HepG2 (cell line): ENCODE results near the gene FTSJ1. TPM values are rescaled to one million over a fixed set of nuclear protein-coding genes. Genes with fewer than 3 reads are reported as not detected.

Source experiments
- AKNA ChIP-seq: sonication (generic); formaldehyde crosslinking; IDR thresholded peaks from 2 replicates; pipeline ENCODE4 v1.4.0; 2020; ENCODE audit warnings: missing genetic modification reagents, borderline replicate concordance
- ARID2 ChIP-seq: sonication (generic); formaldehyde crosslinking; IDR thresholded peaks from 2 replicates; pipeline ENCODE4 v1.8.1; 2022; ENCODE audit warnings: mild to moderate bottlenecking, missing genetic modification reagents, borderline replicate concordance
- FOSL2 ChIP-seq: sonication (generic); formaldehyde crosslinking; IDR thresholded peaks from 2 replicates; pipeline ENCODE4 v1.4.0; 2020; ENCODE audit warnings: missing genetic modification reagents
- GMEB1 ChIP-seq: sonication (generic); formaldehyde crosslinking; IDR thresholded peaks from 2 replicates; pipeline ENCODE4 v1.5.1; 2020; ENCODE audit warnings: missing genetic modification reagents, mild to moderate bottlenecking, borderline replicate concordance
- HNF1A ChIP-seq, 2 experiments: sonication (generic) in 1 of 2; formaldehyde crosslinking in 1 of 2; IDR thresholded peaks; 2 replicates each; pipeline versions ENCODE4 v1.4.0 to v1.6.1; 2016 to 2020; ENCODE audit warnings: borderline replicate concordance in 1 of 2, low read depth in 1 of 2, mild to moderate bottlenecking in 1 of 2, missing genetic modification reagents in 1 of 2
- IRF9 ChIP-seq: sonication (generic); formaldehyde crosslinking; IDR thresholded peaks from 2 replicates; pipeline ENCODE4 v1.8.0; 2022; ENCODE audit warnings: missing genetic modification reagents, mild to moderate bottlenecking, borderline replicate concordance
- MAFG ChIP-seq: sonication (generic); formaldehyde crosslinking; IDR thresholded peaks from 2 replicates; pipeline ENCODE4 v1.5.1; 2020; ENCODE audit warnings: mild to moderate bottlenecking, missing genetic modification reagents
- RBAK ChIP-seq: sonication (generic); formaldehyde crosslinking; IDR thresholded peaks from 2 replicates; pipeline ENCODE4 v1.5.1; 2020; ENCODE audit warnings: mild to moderate bottlenecking, missing genetic modification reagents
- RFX1 ChIP-seq: fragments of 450-650 bp; IDR thresholded peaks from 2 replicates; pipeline ENCODE4 v1.6.1; 2017
- SNRNP70 ChIP-seq: fragments of 200-400 bp; formaldehyde crosslinking; IDR thresholded peaks from 2 replicates; pipeline ENCODE4 v1.6.1; 2017; ENCODE audit warnings: mild to moderate bottlenecking, low read depth, low read length, moderate library complexity
- SP140L ChIP-seq: sonication (generic); formaldehyde crosslinking; IDR thresholded peaks from 2 replicates; pipeline ENCODE4 v1.4.0; 2020; ENCODE audit warnings: missing genetic modification reagents, borderline replicate concordance
- TAF1 ChIP-seq: sonication (generic); formaldehyde crosslinking; IDR thresholded peaks from 2 replicates; pipeline ENCODE4 v1.4.0; 2020; ENCODE audit warnings: missing genetic modification reagents
- ZNF280B ChIP-seq: sonication (generic); formaldehyde crosslinking; IDR thresholded peaks from 2 replicates; pipeline ENCODE4 v1.5.0; 2020; ENCODE audit warnings: missing genetic modification reagents, mild to moderate bottlenecking, borderline replicate concordance
- polyA plus RNA-seq, 8 experiments: library from polyadenylated mRNA; depleted of rRNA in 3 of 8; stranded (reverse) in 7 of 8; unstranded in 1 of 8; fragments of >200 nt; fragmentation: Illumina TruSeq in 4 of 8; extraction: Trizol in 4 of 8; gene quantifications; 2 replicates each; pipeline versions ENCODE4 v1.2.1 to v1.2.3, GENCODE V29; 2011 to 2016; ENCODE audit warnings: low read depth in 4 of 8, missing spikeins in 1 of 8, mixed read lengths in 1 of 8; ENCODE audit not compliant: insufficient read depth in 1 of 8
- total RNA-seq, 5 experiments: library from RNA; depleted of rRNA; stranded (reverse); fragments of >200 nt; fragmentation: Illumina TruSeq; extraction: Trizol; gene quantifications; 2 replicates each; pipeline ENCODE4 v1.2.3, GENCODE V29; 2016; ENCODE audit warnings: low read depth in 1 of 5

FTSJ1 gene
- total and polyA plus RNA-seq, 2 of the 13 experiments (the other 11 are each of a cell fraction or from before 2014, with no cell fraction given), result 30.3 to 37.9 TPM

GRCh38 chrX:48475774-48476577 lies at the start of gene FTSJ1 (continued):
- TF ChIP-seq ZNF280B (no peak), IRF9 (CRISPR knock-in tag) (0 out of 2 replicates have a peak, but pooled peaks have one; percentile 32), RBAK (CRISPR knock-in tag) (no peak), SP140L (CRISPR knock-in tag) (no peak), AKNA (CRISPR knock-in tag) (no peak), MAFG (CRISPR knock-in tag) (no peak), ARID2 (CRISPR knock-in tag) (0 out of 2 replicates have a peak, but pooled peaks have one; percentile 37), RFX1 (no peak), HNF1A (IDR thresholded peaks at IDR 0.05; ENCODE audit: low read depth) (0 out of 2 replicates have a peak, but pooled peaks have one; percentile 34), HNF1A (CRISPR knock-in tag; IDR thresholded peaks at IDR 0.05; ENCODE audit: borderline replicate concordance) (peak; percentile 78; the same call in 1 of the 2 replicates), SNRNP70 (no peak), FOSL2 (CRISPR knock-in tag) (no peak; the same call in 1 of the 2 replicates), GMEB1 (peak; percentile 97), TAF1 (peak; percentile 51; the same call in 1 of the 2 replicates)
